Endothelial cell of umbilical vein (primary cell): ENCODE results near the gene RNF135. TPM values are rescaled to one million over a fixed set of nuclear protein-coding genes. Genes with fewer than 3 reads are reported as not detected.

Experiments used
- BruUV-seq: library from RNA; stranded (reverse); fragments of 400-500 nt; replicated peaks from 2 replicates; lab custom pipeline; 2021; lab: Mats Ljungman, UMichigan
- CTCF ChIA-PET: fragments of 300-600, 350-600 bp; sonication (Branson Sonifier 250); formaldehyde crosslinking; loops from one replicate; lab custom pipeline; 2021; ENCODE audit warnings: antibody characterized with exemption, inconsistent platforms; lab: Charles Lee
- POLR2A ChIA-PET: fragments of 300-600, 350-600 bp; sonication (Branson Sonifier 250); formaldehyde crosslinking; loops from one replicate; lab custom pipeline; 2021; ENCODE audit warnings: antibody characterized with exemption, inconsistent platforms; lab: Charles Lee
- DNase-seq: peaks from one replicate; pipeline ENCODE4 v3.0.0-alpha.2; 2011; ENCODE audit warnings: low read depth, low spot score
- FAIRE-seq: peaks from 2 replicates; lab custom pipeline; 2011; peaks lifted over from hg19 to GRCh38; lab: Jason Lieb, UNC
- H2AFZ ChIP-seq: 2 replicates; pipeline ENCODE4 v1.6.0; 2012; ENCODE audit warnings: low read depth, low read length, control low read depth, inconsistent platforms
- H3K27ac ChIP-seq: 2 replicates; pipeline ENCODE4 v1.5.1; 2011; ENCODE audit warnings: low read depth, mild to moderate bottlenecking, control low read depth, low read length, moderate library complexity; ENCODE audit not compliant: insufficient read depth
- H3K27me3 ChIP-seq, 2 experiments: 2 replicates each; pipeline versions ENCODE4 v1.6.0 to v1.6.1; 2011; ENCODE audit warnings: low read length in 2 of 2, mixed read lengths in 1 of 2; ENCODE audit not compliant: control insufficient read depth in 2 of 2, insufficient read depth in 2 of 2
- H3K36me3 ChIP-seq, 2 experiments: 2 replicates in 1 of 2; 3 replicates in 1 of 2; pipeline ENCODE4 v1.5.1; 2011; ENCODE audit warnings: low read length in 2 of 2, mild to moderate bottlenecking in 1 of 2, moderate library complexity in 1 of 2; ENCODE audit not compliant: control insufficient read depth in 2 of 2, insufficient read depth in 2 of 2; ENCODE audit errors: extremely low read depth in 1 of 2
- H3K4me1 ChIP-seq: 3 replicates; pipeline ENCODE4 v1.5.1; 2011; ENCODE audit warnings: mild to moderate bottlenecking, low read length; ENCODE audit not compliant: control insufficient read depth, insufficient read depth; ENCODE audit errors: extremely low read depth
- H3K4me2 ChIP-seq: 2 replicates; pipeline ENCODE4 v1.6.1; 2011; ENCODE audit warnings: low read length, control low read depth, mixed read lengths; ENCODE audit not compliant: insufficient read depth
- H3K4me3 ChIP-seq, 3 experiments: fragments of 200-600 bp in 1 of 3; sonication (generic), shearing (Covaris generic) in 1 of 3; replicated peaks in 1 of 3; 2 replicates each; pipeline ENCODE4 v1.5.1; 2011 to 2016; ENCODE audit warnings: control low read depth in 3 of 3, low read length in 3 of 3, mild to moderate bottlenecking in 2 of 3, inconsistent platforms in 1 of 3, low read depth in 1 of 3, moderate library complexity in 1 of 3; ENCODE audit not compliant: insufficient read depth in 1 of 3
- H3K79me2 ChIP-seq: 2 replicates; pipeline ENCODE4 v1.6.0; 2012; ENCODE audit warnings: low read length, inconsistent platforms; ENCODE audit not compliant: control insufficient read depth, insufficient read depth
- H3K9ac ChIP-seq: replicated peaks from 2 replicates; pipeline ENCODE3; 2011; ENCODE audit warnings: low read length, control low read depth; ENCODE audit not compliant: insufficient read depth; ENCODE audit errors: extremely low read depth
- H3K9me1 ChIP-seq: replicated peaks from 3 replicates; pipeline ENCODE4 v1.6.0; 2011; ENCODE audit warnings: mild to moderate bottlenecking, low read length; ENCODE audit not compliant: control insufficient read depth, insufficient read depth; ENCODE audit errors: extremely low read depth
- H3K9me3 ChIP-seq: replicated peaks from 2 replicates; pipeline ENCODE4 v1.5.1; 2012; ENCODE audit warnings: low read length, inconsistent platforms; ENCODE audit not compliant: control insufficient read depth, insufficient read depth
- H4K20me1 ChIP-seq: replicated peaks from 2 replicates; pipeline ENCODE3; 2011; ENCODE audit warnings: mild to moderate bottlenecking, low read length; ENCODE audit not compliant: control insufficient read depth, insufficient read depth; ENCODE audit errors: extremely low read depth
- EZH2 ChIP-seq: IDR thresholded peaks from 2 replicates; pipeline ENCODE4 v1.6.1; 2012; ENCODE audit warnings: borderline replicate concordance, low read depth, mild to moderate bottlenecking, moderate library complexity, low read length, inconsistent platforms; ENCODE audit not compliant: severe bottlenecking
- FOS ChIP-seq: IDR thresholded peaks from 2 replicates; pipeline ENCODE4 v1.6.1; 2011; ENCODE audit warnings: mild to moderate bottlenecking, low read length, moderate library complexity, borderline replicate concordance; ENCODE audit not compliant: insufficient read depth
- GATA2 ChIP-seq: IDR thresholded peaks from 2 replicates; pipeline ENCODE4 v1.7.0; 2011; ENCODE audit warnings: low read depth, mild to moderate bottlenecking, moderate library complexity, mixed read lengths, low read length; ENCODE audit not compliant: insufficient read length, insufficient read depth
- JUN ChIP-seq: IDR thresholded peaks from 2 replicates; pipeline ENCODE4 v1.6.1; 2011; ENCODE audit warnings: borderline replicate concordance, low read depth; ENCODE audit not compliant: insufficient read length, insufficient read depth
- MYC ChIP-seq: IDR thresholded peaks from one replicate; pipeline ENCODE4 v1.6.1; 2011; ENCODE audit warnings: mild to moderate bottlenecking, low read depth, low read length
- POLR2A ChIP-seq: IDR thresholded peaks from 2 replicates; pipeline ENCODE4 v1.6.1; 2012; ENCODE audit warnings: low read depth, mild to moderate bottlenecking, control low read depth, low read length
- POLR2AphosphoS5 ChIP-seq: IDR thresholded peaks from 2 replicates; pipeline ENCODE4 v1.6.1; 2012; ENCODE audit warnings: low read depth, mild to moderate bottlenecking, control low read depth, low read length, moderate library complexity; ENCODE audit not compliant: insufficient read depth
- dilution Hi-C: fragments of 300-500 bp; cut with MboI; formaldehyde crosslinking; loops from one replicate; pipeline ENCODE4 v1.15.0; 2019; ENCODE audit warnings: low sequenced_read_pairs; ENCODE audit not compliant: extremely low pct_ligation_motif_present
- intact Hi-C: fragments of 100-400 bp; cut with micrococcal nuclease; formaldehyde crosslinking; loops from one replicate; pipeline ENCODE4 v1.10.0; 2022
- polyA plus RNA-seq, 4 experiments: library from polyadenylated mRNA; depleted of rRNA in 3 of 4; stranded (reverse) in 3 of 4; unstranded in 1 of 4; fragments of >200 nt; gene quantifications; 2 replicates each; pipeline versions ENCODE4 v1.2.1 to v1.2.3, GENCODE V29; 2011 to 2012; ENCODE audit warnings: missing spikeins in 1 of 4
- small RNA-seq: library from RNA; depleted of rRNA; stranded (forward); fragments of <200 nt; gene quantifications from one replicate; pipeline ENCODE3, GENCODE V24; 2012; ENCODE audit warnings: low replicate concordance, low read depth; ENCODE audit not compliant: insufficient read depth, insufficient read length
- total RNA-seq: library from RNA; stranded (reverse); gene quantifications from 2 replicates; pipeline ENCODE4 v1.2.3, GENCODE V29; 2021
- TF ChIP-seq, protein P1 (sequence below): IDR thresholded peaks from 2 replicates; pipeline ENCODE4 v1.6.1; 2011; ENCODE audit not compliant: insufficient read depth, insufficient read length
- TF ChIP-seq, protein P2 (sequence below), 2 donors: IDR thresholded peaks; 1 replicate in 1 of 2; 2 replicates in 1 of 2; pipeline ENCODE4 v1.5.1; 2011; ENCODE audit warnings: low read length in 2 of 2, mild to moderate bottlenecking in 2 of 2, moderate library complexity in 2 of 2, control low read depth in 1 of 2, inconsistent platforms in 1 of 2, low read depth in 1 of 2; ENCODE audit not compliant: insufficient read depth in 1 of 2; ENCODE audit errors: extremely low read depth in 1 of 2

The RNF135 gene
- total and polyA plus RNA-seq, 2 donors (not counting 3 experiments of a cell fraction or from before 2014, with no cell fraction given) = 11.6 to 12.0 TPM

DNA sequence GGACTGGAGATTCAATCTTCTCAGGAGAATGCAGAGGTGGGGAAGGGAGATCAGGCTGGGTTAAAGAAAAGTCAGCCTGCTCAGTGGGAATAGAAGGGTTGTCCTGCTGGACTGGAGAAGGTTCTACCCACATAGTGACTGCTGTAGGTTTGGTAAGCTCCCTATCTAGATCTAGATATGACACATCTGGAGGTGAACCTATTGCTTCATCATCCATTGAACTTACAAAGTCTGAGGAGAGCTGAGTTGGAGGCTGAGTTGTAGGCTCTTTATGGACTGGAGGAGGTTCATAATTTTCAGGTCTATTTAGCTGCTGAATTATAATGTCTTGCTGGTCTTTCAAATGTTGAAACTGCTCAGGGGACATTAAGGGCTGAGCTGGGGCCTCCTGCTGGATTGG, 77.9 kb downstream of the RNF135 start:
- no peak overlapping the region for H2AFZ ChIP-seq
- H4K20me1 ChIP-seq = no peaks in the 10 kb centered on the region
- BruUV-seq = no TSS peak
- no peak overlapping the region for H3K9ac ChIP-seq
- no peak for TF ChIP-seq GATA2
- TF ChIP-seq EZH2 = no peak
- TF ChIP-seq, protein P1, sequence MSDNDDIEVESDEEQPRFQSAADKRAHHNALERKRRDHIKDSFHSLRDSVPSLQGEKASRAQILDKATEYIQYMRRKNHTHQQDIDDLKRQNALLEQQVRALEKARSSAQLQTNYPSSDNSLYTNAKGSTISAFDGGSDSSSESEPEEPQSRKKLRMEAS = no peak
- TF ChIP-seq JUN = no peak
- TF ChIP-seq POLR2A = no peak
- no peak for TF ChIP-seq MYC
- TF ChIP-seq, protein P2, sequence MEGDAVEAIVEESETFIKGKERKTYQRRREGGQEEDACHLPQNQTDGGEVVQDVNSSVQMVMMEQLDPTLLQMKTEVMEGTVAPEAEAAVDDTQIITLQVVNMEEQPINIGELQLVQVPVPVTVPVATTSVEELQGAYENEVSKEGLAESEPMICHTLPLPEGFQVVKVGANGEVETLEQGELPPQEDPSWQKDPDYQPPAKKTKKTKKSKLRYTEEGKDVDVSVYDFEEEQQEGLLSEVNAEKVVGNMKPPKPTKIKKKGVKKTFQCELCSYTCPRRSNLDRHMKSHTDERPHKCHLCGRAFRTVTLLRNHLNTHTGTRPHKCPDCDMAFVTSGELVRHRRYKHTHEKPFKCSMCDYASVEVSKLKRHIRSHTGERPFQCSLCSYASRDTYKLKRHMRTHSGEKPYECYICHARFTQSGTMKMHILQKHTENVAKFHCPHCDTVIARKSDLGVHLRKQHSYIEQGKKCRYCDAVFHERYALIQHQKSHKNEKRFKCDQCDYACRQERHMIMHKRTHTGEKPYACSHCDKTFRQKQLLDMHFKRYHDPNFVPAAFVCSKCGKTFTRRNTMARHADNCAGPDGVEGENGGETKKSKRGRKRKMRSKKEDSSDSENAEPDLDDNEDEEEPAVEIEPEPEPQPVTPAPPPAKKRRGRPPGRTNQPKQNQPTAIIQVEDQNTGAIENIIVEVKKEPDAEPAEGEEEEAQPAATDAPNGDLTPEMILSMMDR (IDR thresholded peaks at IDR 0.05; ENCODE audit: extremely low read depth in 1 of 2, insufficient read depth in 1 of 2, low read depth in 1 of 2, low read length in 2 of 2) = no peak
- no peak for TF ChIP-seq FOS
- no peak for TF ChIP-seq POLR2AphosphoS5
- no peak overlapping the region for H3K4me2 ChIP-seq
- H3K27ac ChIP-seq = no peak overlapping the region
- FAIRE-seq (no peak), DNase-seq (no peak)
- H3K4me3 ChIP-seq = no peak overlapping the region
- no peaks in the 10 kb centered on the region for H3K9me1 ChIP-seq
- no peaks in the 10 kb centered on the region for H3K79me2 ChIP-seq
- ChIA-PET POLR2A (no interaction called here), CTCF (interaction anchor here (1.5 kb wide), 1 partner anchor 42 kb away, joined by 4 read pairs; no protein-coding TSS in a partner anchor)
- dilution Hi-C loops = no loop called here
- H3K36me3 ChIP-seq = no peaks in the 10 kb centered on the region
- H3K9me3 ChIP-seq = no peaks in the 10 kb centered on the region
- H3K4me1 ChIP-seq = no peaks in the 10 kb centered on the region
- peaks cover 0 to 5% of the 10 kb centered on the region in 2 experiments for H3K27me3 ChIP-seq
- intact Hi-C loops = no loop called here

Small RNAs within 50 kb of the gene (small RNA-seq; reads per million reads assigned to genes)
- not detected for gene AC138207.3
- gene RN7SL138P = not detected

Other genes starting within 250 kb of the RNF135 start
- 15.4 and 18.9 TPM in 2 replicates for gene CRLF3, start 146.3 kb upstream of the RNF135 start, total RNA-seq
- 7.7 and 10.1 TPM in 2 replicates for gene CRLF3, start 146.3 kb upstream of the RNF135 start, polyA plus RNA-seq
- gene ATAD5, start 139.1 kb upstream of the RNF135 start, total RNA-seq = 8.4 and 9.4 TPM in 2 replicates
- gene ATAD5, start 139.1 kb upstream of the RNF135 start, polyA plus RNA-seq = 0.54 and 0.80 TPM in 2 replicates
- 12.0 and 12.7 TPM in 2 replicates for gene TEFM, start 64.8 kb upstream of the RNF135 start, total RNA-seq
- 3.7 and 4.8 TPM in 2 replicates for gene TEFM, start 64.8 kb upstream of the RNF135 start, polyA plus RNA-seq
- 1.0 and 1.1 TPM in 2 replicates for gene ADAP2, start 49.1 kb upstream of the RNF135 start, total RNA-seq
- 0.28 and 0.53 TPM in 2 replicates for gene ADAP2, start 49.1 kb upstream of the RNF135 start, polyA plus RNA-seq
- 37.6 and 42.4 TPM in 2 replicates for gene NF1, start 123.9 kb downstream of the RNF135 start, total RNA-seq
- gene NF1, start 123.9 kb downstream of the RNF135 start, polyA plus RNA-seq = 13.0 and 13.7 TPM in 2 replicates